Ecto neural progenitor cell (in vitro differentiated cells): ENCODE results near the gene KMT5C.

Experiments used
- DNase-seq: peaks from one replicate; pipeline ENCODE4 v3.0.0-alpha.2; 2018; ENCODE audit warnings: low spot score

KMT5C gene

GRCh38 chr19:55368701-55369563, 29.3 kb downstream of the KMT5C start:
- no peak for DNase-seq

- peak; percentile 86 for DNase-seq
Observed at GRCh38 chr19:55369653-55370304, 30.1 kb downstream of the KMT5C start.

- DNase-seq, result no peak
Observed at GRCh38 chr19:55370305-55370988, 30.8 kb downstream of the KMT5C start, which contains the start of gene IL11. Gene IL11 (minus strand): TSS chr19:55370463. CDS start chr19:55370310, 153 bp downstream.

DNA sequence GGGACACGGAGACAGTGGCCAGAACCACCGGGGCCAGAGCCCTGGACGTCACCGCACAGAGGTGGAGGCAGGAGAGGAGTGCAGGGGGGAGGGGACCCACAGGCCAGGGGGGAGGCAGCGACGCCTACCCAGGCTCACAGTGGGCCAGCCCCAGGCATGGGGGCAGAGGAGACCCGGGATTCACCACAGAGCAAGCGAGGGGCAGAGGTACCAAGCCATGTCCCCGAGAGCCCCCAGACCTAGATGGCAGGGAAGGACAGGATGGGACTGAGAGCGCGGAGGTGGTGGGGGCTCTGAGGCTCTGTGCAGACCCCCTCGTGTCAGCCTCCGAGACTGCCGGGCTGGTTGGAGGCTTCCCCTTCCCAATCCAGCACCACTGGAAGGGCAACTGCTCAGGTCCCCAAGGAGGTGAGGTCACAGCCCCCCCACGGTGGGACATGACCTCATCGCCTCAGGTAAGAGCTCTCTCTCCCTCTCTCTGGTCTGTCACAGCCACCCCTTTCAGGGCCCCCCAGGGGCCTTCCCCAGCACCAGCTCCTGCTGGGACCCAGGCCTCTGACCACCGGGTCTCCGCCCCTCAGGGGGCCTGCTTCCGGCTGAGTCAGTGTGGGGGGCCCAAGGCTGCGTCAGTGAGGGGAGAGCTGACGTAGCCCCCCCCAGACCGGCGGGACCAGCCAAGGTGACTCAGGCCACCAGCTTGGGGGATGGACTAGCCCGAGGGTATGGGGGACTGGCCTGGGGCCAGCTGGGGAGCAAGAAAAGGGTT, 32.8 kb downstream of the KMT5C start:
- no peak for DNase-seq

GRCh38 chr19:55373306-55373992, 33.8 kb downstream of the KMT5C start:
- DNase-seq, result no peak

GRCh38 chr19:55373993-55374757, 34.5 kb downstream of the KMT5C start:
- DNase-seq, result no peak

DNA sequence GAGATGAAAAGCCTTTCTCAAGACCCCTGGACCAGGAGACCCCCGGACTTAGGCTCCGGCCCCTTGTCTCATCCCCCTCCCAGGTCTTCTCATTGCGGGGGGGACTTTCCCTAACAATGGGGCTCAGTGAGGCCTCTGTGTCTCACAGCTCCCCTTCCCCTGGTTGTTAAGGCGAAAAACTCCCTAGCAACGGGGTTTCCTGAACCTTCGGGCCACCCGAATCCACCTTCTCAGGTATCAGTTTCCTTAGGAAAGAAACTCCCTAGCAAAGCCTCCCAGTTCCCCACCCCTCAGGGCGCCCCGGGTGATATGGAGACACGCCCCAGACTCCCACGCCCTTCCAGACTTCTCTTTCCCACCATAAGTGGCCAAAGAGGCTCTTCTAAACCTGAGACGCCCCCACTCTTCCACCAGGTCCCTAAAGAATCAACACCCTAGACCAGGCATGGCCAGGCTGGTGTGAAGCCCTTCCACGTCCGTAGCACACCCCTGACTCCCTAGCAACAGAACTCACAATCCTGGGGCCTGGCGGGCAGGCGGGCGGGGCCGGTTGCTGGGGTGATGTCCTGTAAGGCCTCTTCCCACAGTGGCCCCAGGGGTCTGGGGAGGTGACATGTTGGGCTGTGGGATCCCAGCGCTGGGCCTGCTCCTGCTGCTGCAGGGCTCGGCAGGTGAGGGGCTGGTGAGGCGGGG, 36.7 kb downstream of the KMT5C start, which contains the start of gene TMEM190:
Gene TMEM190 (plus strand): TSS at position 586 of the 693 bp plus-strand sequence. CDS start 28 bp downstream, at position 614.
- peak; percentile 74 for DNase-seq

DNA sequence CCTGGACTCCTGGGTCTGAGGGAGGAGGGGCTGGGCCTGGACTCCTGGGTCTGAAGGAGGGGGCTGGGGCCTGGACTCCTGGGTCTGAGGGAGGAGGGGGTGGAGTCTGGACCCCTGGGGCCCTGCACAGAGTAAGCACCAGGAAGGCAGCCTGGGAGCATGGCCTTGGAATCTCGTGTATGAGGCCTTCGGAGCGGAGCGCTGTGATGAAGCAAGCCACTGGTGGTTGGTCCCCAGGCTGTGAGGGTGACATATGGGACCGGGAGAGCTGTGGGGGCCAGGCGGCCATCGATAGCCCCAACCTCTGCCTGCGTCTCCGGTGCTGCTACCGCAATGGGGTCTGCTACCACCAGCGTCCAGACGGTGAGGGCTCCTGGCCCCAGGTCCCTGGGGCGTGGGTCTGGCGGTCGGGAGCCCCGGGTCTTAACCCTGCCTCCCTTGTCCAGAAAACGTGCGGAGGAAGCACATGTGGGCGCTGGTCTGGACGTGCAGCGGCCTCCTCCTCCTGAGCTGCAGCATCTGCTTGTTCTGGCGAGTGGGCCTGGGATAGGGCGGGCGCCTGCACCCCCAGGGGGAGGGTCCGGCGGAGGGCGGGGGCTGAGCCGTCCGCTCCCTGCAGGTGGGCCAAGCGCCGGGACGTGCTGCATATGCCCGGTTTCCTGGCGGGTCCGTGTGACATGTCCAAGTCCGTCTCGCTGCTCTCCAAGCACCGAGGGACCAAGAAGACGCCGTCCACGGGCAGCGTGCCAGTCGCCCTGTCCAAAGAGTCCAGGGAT, 37.9 kb downstream of the KMT5C start:
- peak; percentile 69 for DNase-seq

- DNase-seq, result no peak
Observed at GRCh38 chr19:55379174-55379573, 39.5 kb downstream of the KMT5C start.

DNA sequence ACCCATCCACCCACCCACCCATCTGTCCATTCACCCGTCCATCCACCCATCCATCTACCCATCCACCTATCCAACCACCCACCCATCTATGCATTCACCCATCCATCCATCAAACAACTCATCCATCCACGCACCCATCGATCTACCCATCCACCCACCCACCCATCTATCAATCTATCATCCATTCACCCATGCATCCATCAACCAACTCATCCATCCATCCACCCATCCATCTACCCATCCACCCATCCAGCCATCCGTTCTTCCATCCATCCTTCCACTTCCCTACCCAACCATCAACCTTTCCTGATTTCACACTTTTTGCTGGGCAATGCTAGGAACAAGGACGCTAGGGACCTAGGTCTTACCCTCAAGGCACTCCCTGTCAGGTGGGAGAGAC, 42.3 kb downstream of the KMT5C start:
- no peak for DNase-seq

DNA sequence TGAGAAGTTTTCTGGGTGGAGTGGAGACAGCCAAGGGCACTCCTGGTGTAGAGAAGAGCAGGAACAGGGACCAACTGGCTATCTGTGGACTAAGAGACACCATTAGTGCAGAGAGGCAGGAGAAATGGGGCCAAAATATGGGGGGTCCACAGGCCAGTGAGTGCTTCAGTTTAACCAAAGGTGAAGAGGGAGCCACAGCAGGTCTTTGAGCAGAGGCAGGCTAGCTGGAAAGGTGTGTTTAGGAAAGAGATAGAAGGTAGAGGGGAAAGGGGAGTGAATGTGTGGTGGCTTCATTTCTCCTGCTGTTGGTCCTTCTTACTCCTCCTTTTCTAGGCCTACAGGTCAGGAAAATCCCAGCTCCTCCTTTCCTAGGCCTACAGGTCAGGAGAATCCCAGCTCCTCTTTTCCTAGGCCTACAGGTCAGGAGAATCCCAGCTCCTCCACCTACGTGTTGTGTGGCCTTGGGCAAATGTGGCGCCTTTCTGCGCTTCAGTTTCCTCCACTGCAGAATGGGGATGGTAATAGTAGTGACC, 42.9 kb downstream of the KMT5C start:
- DNase-seq, result no peak

DNA sequence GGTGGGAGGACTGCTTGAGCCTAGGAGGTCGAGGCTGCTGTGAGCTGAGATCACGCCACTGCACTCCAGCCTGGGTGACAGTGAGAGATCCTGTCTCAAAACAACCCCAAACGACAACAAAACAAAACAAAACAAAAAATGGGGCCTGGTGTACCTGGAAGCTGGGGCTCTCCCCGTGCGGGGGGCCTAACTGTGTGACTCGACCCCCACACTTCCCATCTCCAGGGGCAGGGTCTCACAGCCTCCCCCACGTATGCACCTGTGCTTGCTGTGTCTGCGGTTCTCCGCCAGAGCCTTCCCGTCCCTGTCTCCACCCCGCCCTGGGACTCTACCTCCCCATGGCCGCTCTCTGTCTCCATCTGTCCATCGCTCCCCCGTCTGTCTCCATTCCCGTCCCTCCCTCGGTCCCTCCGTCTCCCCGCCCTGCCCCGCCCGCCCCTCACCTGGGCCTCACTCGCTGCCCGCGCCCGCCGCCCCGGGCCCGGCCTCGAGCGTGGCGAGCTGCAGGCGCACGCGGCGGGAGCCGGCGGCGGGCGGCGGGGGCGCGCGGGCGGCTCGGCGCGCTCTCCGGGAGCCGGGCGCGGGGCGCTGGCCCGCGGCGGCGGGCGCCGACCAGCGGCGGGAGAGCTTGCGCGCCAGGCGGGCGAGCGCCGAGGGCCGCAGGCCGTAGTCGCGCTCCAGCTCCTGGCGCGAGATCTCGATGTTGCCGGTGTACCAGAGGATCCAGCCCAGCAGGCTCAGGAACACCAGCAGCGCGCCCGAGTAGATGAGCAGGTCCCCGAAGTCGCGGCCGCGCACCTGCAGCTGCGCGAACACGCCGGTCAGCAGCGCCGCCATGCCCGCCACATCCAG, 43.8 kb downstream of the KMT5C start:
- peak; percentile 67 for DNase-seq

DNA sequence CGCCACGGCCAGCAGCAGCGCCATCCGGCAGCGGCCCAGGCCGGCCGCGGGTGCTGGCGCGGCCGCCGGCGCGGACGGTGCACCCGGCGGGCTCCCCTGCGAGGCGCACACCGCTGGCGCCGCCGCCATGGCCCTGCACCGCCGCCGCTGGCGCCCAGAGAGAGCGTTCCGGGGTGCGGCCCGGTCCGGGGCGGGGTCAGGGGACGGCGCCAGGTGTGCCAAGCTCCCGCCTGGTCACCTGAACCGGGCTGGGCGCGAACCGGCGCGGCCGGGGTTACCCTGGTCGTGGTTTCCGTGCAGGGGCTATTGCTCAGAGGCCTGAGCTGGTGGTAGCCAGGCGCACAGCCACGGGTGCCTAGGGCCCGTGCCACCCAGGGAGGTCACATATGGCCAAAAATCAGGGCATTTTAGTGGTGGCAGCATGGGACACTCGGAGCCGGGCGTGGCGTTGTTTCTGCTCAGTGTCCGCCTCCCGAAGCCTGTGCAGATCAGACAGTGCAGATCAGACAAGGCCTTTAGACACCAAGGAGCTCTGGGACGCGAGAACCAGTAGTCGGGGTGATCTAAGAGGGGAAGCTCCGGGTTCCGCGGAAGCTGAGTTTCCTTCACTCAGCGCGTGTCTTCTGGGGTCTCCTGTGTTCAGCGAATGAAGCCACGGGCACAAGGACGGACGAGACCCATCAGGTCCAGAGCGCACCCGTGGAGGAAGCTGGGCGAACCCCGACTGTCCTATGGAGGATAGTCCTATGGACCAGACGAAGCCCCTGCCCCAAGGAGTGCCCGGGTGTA, 44.6 kb downstream of the KMT5C start, which contains the start of gene TMEM238:
Gene TMEM238 (minus strand): TSS at position 162 of the 789 bp plus-strand sequence. CDS start 33 bp downstream, at position 129.
- DNase-seq, result peak; percentile 77

- DNase-seq, result peak; percentile 97
Observed at GRCh38 chr19:55384920-55385723, 45.4 kb downstream of the KMT5C start.

GRCh38 chr19:55385724-55386492, 46.2 kb downstream of the KMT5C start, which contains the start of gene RPL28:
Gene RPL28 (plus strand): TSS chr19:55385932. CDS start chr19:55386358, 426 bp downstream.
- peak; percentile 99 for DNase-seq
